DOHH2 (cell line): Measurements from ENCODE around the gene SERPINI1.

Experiments
- H3F3A ChIP-seq: fragments of 200-600 bp; sonication (generic), shearing (Covaris generic); 2 replicates; pipeline ENCODE4 v1.6.0; 2016; ENCODE audit warnings: antibody characterized with exemption, mild to moderate bottlenecking; ENCODE audit not compliant: control insufficient read depth, insufficient read depth
- H3K27ac ChIP-seq: fragments of 200-600 bp; sonication (generic); 2 replicates; pipeline ENCODE4 v1.5.1; 2014; ENCODE audit warnings: low read depth, mild to moderate bottlenecking, low read length, moderate library complexity
- H3K27me3 ChIP-seq: fragments of 200-600 bp; sonication (generic); 2 replicates; pipeline ENCODE4 v1.6.1; 2014; ENCODE audit warnings: mild to moderate bottlenecking, low read length, mixed read lengths; ENCODE audit not compliant: control insufficient read depth
- H3K36me3 ChIP-seq: fragments of 200-600 bp; sonication (generic); 2 replicates; pipeline ENCODE4 v1.6.1; 2014; ENCODE audit warnings: mild to moderate bottlenecking, low read length, moderate library complexity, mixed read lengths; ENCODE audit not compliant: control insufficient read depth
- H3K4me1 ChIP-seq: fragments of 200-600 bp; sonication (generic); 2 replicates; pipeline ENCODE4 v1.6.1; 2014; ENCODE audit warnings: mild to moderate bottlenecking, low read length, mixed read lengths; ENCODE audit not compliant: control insufficient read depth
- H3K4me2 ChIP-seq: fragments of 200-600 bp; sonication (generic); 2 replicates; pipeline ENCODE4 v1.6.0; 2014; ENCODE audit warnings: mild to moderate bottlenecking, low read length, moderate library complexity
- H3K4me3 ChIP-seq: fragments of 200-600 bp; sonication (generic); 2 replicates; pipeline ENCODE4 v1.5.1; 2014; ENCODE audit warnings: mild to moderate bottlenecking, low read length, mixed read lengths
- H3K79me2 ChIP-seq: fragments of 200-600 bp; sonication (generic); 2 replicates; pipeline ENCODE4 v1.6.1; 2014; ENCODE audit warnings: mild to moderate bottlenecking, low read length, mixed read lengths; ENCODE audit not compliant: control insufficient read depth
- H3K9me2 ChIP-seq: fragments of 200-600 bp; sonication (generic); replicated peaks from 2 replicates; pipeline ENCODE4 v1.6.1; 2014; ENCODE audit warnings: mild to moderate bottlenecking, low read length, mixed read lengths; ENCODE audit not compliant: control insufficient read depth
- H3K9me3 ChIP-seq: fragments of 200-600 bp; sonication (generic); 2 replicates; pipeline ENCODE4 v1.6.1; 2014; ENCODE audit warnings: antibody characterized with exemption, low read length, mixed read lengths; ENCODE audit not compliant: control insufficient read depth, insufficient read depth
- H4K20me1 ChIP-seq: fragments of 200-600 bp; sonication (generic); 2 replicates; pipeline ENCODE4 v1.6.0; 2014; ENCODE audit warnings: low read depth, mild to moderate bottlenecking, antibody characterized with exemption, low read length, moderate library complexity; ENCODE audit not compliant: control insufficient read depth, insufficient read depth
- CTCF ChIP-seq: fragments of 200-600 bp; sonication (generic); IDR thresholded peaks from one replicate; pipeline ENCODE4 v1.5.1; 2014; ENCODE audit warnings: antibody characterized with exemption, mild to moderate bottlenecking, low read depth, low read length; ENCODE audit not compliant: poor library complexity, severe bottlenecking
- EZH2phosphoT487 ChIP-seq: fragments of 200-600 bp; sonication (generic); IDR thresholded peaks from 2 replicates; pipeline ENCODE4 v1.6.1; 2017; ENCODE audit warnings: borderline replicate concordance, mild to moderate bottlenecking, antibody characterized with exemption, low read length, moderate library complexity, mixed read lengths

The SERPINI1 gene

GRCh38 chr3:167716920-167717319 is 18.6 kb upstream of the SERPINI1 start:
- Histone ChIP-seq H3K36me3 (peaks cover 74% of the 10 kb centered on the region), H3K4me1 (no peaks in the 10 kb centered on the region), H3K9me2 (no peaks in the 10 kb centered on the region), H3K4me2 (no peak overlapping the region), H3K27me3 (no peaks in the 10 kb centered on the region), H4K20me1 (no peaks in the 10 kb centered on the region), H3K9me3 (no peaks in the 10 kb centered on the region), H3K79me2 (peaks cover 66% of the 10 kb centered on the region), H3F3A (no peaks in the 10 kb centered on the region), H3K27ac (no peak overlapping the region), H3K4me3 (no peak overlapping the region)
- TF ChIP-seq CTCF: no peak
- no peak for TF ChIP-seq EZH2phosphoT487

- Histone ChIP-seq H3F3A (no peaks in the 10 kb centered on the region), H3K4me2 (no peak overlapping the region), H3K9me3 (no peaks in the 10 kb centered on the region), H4K20me1 (no peaks in the 10 kb centered on the region), H3K36me3 (peaks cover 78% of the 10 kb centered on the region), H3K4me1 (no peaks in the 10 kb centered on the region), H3K4me3 (no peak overlapping the region), H3K27me3 (no peaks in the 10 kb centered on the region), H3K27ac (no peak overlapping the region), H3K9me2 (no peaks in the 10 kb centered on the region), H3K79me2 (peaks cover 65% of the 10 kb centered on the region)
- TF ChIP-seq EZH2phosphoT487: no peak
- TF ChIP-seq CTCF: no peak
These were observed 16.9 kb upstream of the SERPINI1 start for GRCh38 chr3:167718582-167718981.

GRCh38 chr3:167723025-167723512 is 12.5 kb upstream of the SERPINI1 start:
- H3K36me3 ChIP-seq: peaks cover 52% of the 10 kb centered on the region
- 0 out of 2 replicates have a peak, but pooled peaks cover 6% of the 10 kb centered on the region for H4K20me1 ChIP-seq
- H3F3A ChIP-seq: no peaks in the 10 kb centered on the region
- peaks cover 74% of the 10 kb centered on the region for H3K79me2 ChIP-seq
- no peak overlapping the region for H3K27ac ChIP-seq
- H3K9me2 ChIP-seq: no peaks in the 10 kb centered on the region
- no peak for TF ChIP-seq EZH2phosphoT487
- no peak for TF ChIP-seq CTCF
- H3K4me3 ChIP-seq: no peak overlapping the region
- H3K9me3 ChIP-seq: no peaks in the 10 kb centered on the region
- no peaks in the 10 kb centered on the region for H3K4me1 ChIP-seq
- no peak overlapping the region for H3K4me2 ChIP-seq
- H3K27me3 ChIP-seq: no peaks in the 10 kb centered on the region

GRCh38 chr3:167723872-167724271 is 11.6 kb upstream of the SERPINI1 start:
- H3K4me1 ChIP-seq: no peaks in the 10 kb centered on the region
- H3K27me3 ChIP-seq: no peaks in the 10 kb centered on the region
- no peak for TF ChIP-seq CTCF
- H3K27ac ChIP-seq: no peak overlapping the region
- H3K9me3 ChIP-seq: no peaks in the 10 kb centered on the region
- H3K9me2 ChIP-seq: no peaks in the 10 kb centered on the region
- H3K36me3 ChIP-seq: peaks cover 47% of the 10 kb centered on the region
- H3K4me2 ChIP-seq: no peak overlapping the region
- H3F3A ChIP-seq: no peaks in the 10 kb centered on the region
- peaks cover 82% of the 10 kb centered on the region for H3K79me2 ChIP-seq
- no peak overlapping the region for H3K4me3 ChIP-seq
- peaks cover 13% of the 10 kb centered on the region; the same call in 1 of the 2 replicates for H4K20me1 ChIP-seq
